WERI-Rb-1 (cell line): ENCODE results near the gene PPP3R2.

ENCODE experiments used
- DNase-seq: peaks from one replicate; pipeline ENCODE4 v3.0.0-alpha.2; 2020
- H3K27ac ChIP-seq: fragments of 250-450 bp; sonication (Bioruptor Pico); 2 replicates; pipeline ENCODE4 v1.5.1; 2020; ENCODE audit warnings: mild to moderate bottlenecking, moderate library complexity
- H3K27me3 ChIP-seq: fragments of 250-450 bp; sonication (Bioruptor Pico); 2 replicates; pipeline ENCODE4 v1.5.1; 2021; ENCODE audit warnings: mild to moderate bottlenecking, low read depth, moderate library complexity; ENCODE audit not compliant: insufficient read depth, severe bottlenecking
- H3K36me3 ChIP-seq: fragments of 250-450 bp; sonication (Bioruptor Pico); 2 replicates; pipeline ENCODE4 v1.5.1; 2020; ENCODE audit warnings: mild to moderate bottlenecking, moderate library complexity
- H3K4me3 ChIP-seq: 2 replicates; pipeline ENCODE4 v1.5.1; 2011; ENCODE audit warnings: low read depth, mild to moderate bottlenecking, control low read depth, low read length
- H3K9me3 ChIP-seq: fragments of 250-450 bp; sonication (Bioruptor Pico); 2 replicates; pipeline ENCODE4 v1.5.1; 2021; ENCODE audit warnings: mild to moderate bottlenecking, moderate library complexity; ENCODE audit not compliant: severe bottlenecking
- CTCF ChIP-seq: IDR thresholded peaks from 2 replicates; pipeline ENCODE4 v1.5.1; 2011; ENCODE audit warnings: low read depth, mild to moderate bottlenecking, control low read depth, inconsistent platforms, low read length

PPP3R2 gene

GRCh38 chr9:101634741-101635409, 40.1 kb upstream of the PPP3R2 start:
- Histone ChIP-seq H3K36me3 (no peaks in the 10 kb centered on the region), H3K9me3 (no peaks in the 10 kb centered on the region), H3K27ac (no peak overlapping the region), H3K27me3 (no peaks in the 10 kb centered on the region), H3K4me3 (no peak overlapping the region)
- TF ChIP-seq CTCF = no peak
- DNase-seq = no peak

GRCh38 chr9:101632611-101633010, 37.8 kb upstream of the PPP3R2 start:
- TF ChIP-seq CTCF = no peak
- H3K27ac ChIP-seq = no peak overlapping the region
- H3K36me3 ChIP-seq = no peaks in the 10 kb centered on the region
- DNase-seq = no peak
- H3K4me3 ChIP-seq = no peak overlapping the region
- H3K9me3 ChIP-seq = no peaks in the 10 kb centered on the region
- H3K27me3 ChIP-seq = no peaks in the 10 kb centered on the region

- no peak overlapping the region for H3K4me3 ChIP-seq
- H3K36me3 ChIP-seq = no peaks in the 10 kb centered on the region
- H3K9me3 ChIP-seq = no peaks in the 10 kb centered on the region
- H3K27me3 ChIP-seq = no peaks in the 10 kb centered on the region
- no peak for DNase-seq
- H3K27ac ChIP-seq = no peak overlapping the region
- no peak for TF ChIP-seq CTCF
These were observed 37.1 kb upstream of the PPP3R2 start for GRCh38 chr9:101631892-101632291.

- no peak overlapping the region for H3K27ac ChIP-seq
- no peaks in the 10 kb centered on the region for H3K36me3 ChIP-seq
- DNase-seq = no peak
- H3K4me3 ChIP-seq = no peak overlapping the region
- no peak for TF ChIP-seq CTCF
- no peaks in the 10 kb centered on the region for H3K9me3 ChIP-seq
- no peaks in the 10 kb centered on the region for H3K27me3 ChIP-seq
These were observed 34.9 kb upstream of the PPP3R2 start for GRCh38 chr9:101629636-101630035.

GRCh38 chr9:101628173-101628572, 33.4 kb upstream of the PPP3R2 start:
- no peaks in the 10 kb centered on the region for H3K9me3 ChIP-seq
- no peak for DNase-seq
- TF ChIP-seq CTCF = no peak
- H3K36me3 ChIP-seq = no peaks in the 10 kb centered on the region
- H3K4me3 ChIP-seq = no peak overlapping the region
- no peak overlapping the region for H3K27ac ChIP-seq
- no peaks in the 10 kb centered on the region for H3K27me3 ChIP-seq

- Histone ChIP-seq H3K36me3 (no peaks in the 10 kb centered on the region), H3K9me3 (no peaks in the 10 kb centered on the region), H3K27ac (no peak overlapping the region), H3K4me3 (no peak overlapping the region), H3K27me3 (no peaks in the 10 kb centered on the region)
- no peak for TF ChIP-seq CTCF
- no peak for DNase-seq
These were observed 31.5 kb upstream of the PPP3R2 start for GRCh38 chr9:101626295-101626694.
